ENCODE data around the gene EP400. TPM values are rescaled to one million over a fixed set of nuclear protein-coding genes. Genes with fewer than 3 reads are reported as not detected.

Gene EP400
- total RNA-seq, 1 experiment from 2014 or later = 80.1 TPM

DNA sequence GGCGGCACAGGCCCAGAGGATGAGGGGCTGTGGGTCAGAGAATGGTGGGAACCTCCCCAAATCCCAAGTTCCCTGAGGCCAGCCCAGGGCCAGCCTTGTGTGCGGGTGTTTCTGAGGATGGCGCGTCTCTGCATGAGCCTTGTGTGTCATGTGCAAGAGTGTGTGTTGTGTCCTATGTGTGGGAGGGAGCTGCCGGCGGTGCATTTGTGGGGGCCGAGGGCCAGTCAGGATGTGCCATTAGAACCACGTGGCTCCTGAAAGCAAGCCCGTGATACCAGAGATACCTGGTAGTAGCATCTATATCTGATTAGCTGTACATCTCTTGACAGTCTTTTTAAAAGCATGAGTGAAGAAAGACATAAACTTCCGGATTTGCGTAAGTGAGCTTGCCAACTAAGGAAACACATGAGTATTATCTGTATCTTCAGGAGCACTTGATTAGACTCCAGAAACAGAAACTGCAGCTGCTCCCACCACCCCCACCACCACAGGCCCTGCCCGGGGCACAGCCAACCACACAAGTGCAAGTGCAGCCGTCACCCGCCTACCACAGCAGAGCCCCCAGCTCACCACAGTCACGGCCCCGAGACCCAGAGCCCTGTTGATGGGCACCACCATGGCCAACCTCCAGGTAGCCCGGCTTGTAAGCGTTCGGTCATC, 175.2 kb downstream of the EP400 start:
- POLR2A ChIA-PET (ENCODE audit: low non-redundant PET) = no interaction called here
- Histone ChIP-seq H3K36me3 (ENCODE audit: insufficient read depth, low read length, poor library complexity, severe bottlenecking) (peaks cover 6% of the 10 kb centered on the region), H3K27ac (ENCODE audit: low read depth, low read length, poor library complexity, severe bottlenecking) (no peak overlapping the region), H3K27me3 (replicated peaks; ENCODE audit: insufficient read depth, low read depth, low read length, poor library complexity) (no peaks in the 10 kb centered on the region), H3K9me3 (ENCODE audit: low read depth, low read length, poor library complexity, severe bottlenecking) (no peaks in the 10 kb centered on the region), H3K4me3 (ENCODE audit: low read depth, low read length, poor library complexity, severe bottlenecking) (no peak overlapping the region), H3K4me1 (ENCODE audit: insufficient read depth, low read length, poor library complexity, severe bottlenecking) (no peaks in the 10 kb centered on the region)
- no peak for DNase-seq (ENCODE audit: low spot score)
- BruUV-seq (replicated peaks) = no TSS peak
- CTCF ChIA-PET = no interaction called here
- TF ChIP-seq, protein P1, sequence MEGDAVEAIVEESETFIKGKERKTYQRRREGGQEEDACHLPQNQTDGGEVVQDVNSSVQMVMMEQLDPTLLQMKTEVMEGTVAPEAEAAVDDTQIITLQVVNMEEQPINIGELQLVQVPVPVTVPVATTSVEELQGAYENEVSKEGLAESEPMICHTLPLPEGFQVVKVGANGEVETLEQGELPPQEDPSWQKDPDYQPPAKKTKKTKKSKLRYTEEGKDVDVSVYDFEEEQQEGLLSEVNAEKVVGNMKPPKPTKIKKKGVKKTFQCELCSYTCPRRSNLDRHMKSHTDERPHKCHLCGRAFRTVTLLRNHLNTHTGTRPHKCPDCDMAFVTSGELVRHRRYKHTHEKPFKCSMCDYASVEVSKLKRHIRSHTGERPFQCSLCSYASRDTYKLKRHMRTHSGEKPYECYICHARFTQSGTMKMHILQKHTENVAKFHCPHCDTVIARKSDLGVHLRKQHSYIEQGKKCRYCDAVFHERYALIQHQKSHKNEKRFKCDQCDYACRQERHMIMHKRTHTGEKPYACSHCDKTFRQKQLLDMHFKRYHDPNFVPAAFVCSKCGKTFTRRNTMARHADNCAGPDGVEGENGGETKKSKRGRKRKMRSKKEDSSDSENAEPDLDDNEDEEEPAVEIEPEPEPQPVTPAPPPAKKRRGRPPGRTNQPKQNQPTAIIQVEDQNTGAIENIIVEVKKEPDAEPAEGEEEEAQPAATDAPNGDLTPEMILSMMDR (conservative IDR thresholded peaks at IDR 0.05; ENCODE audit: low read depth, low read length) = no peak
- TF ChIP-seq EZH2 (IDR thresholded peaks at IDR 0.05; ENCODE audit: borderline replicate concordance, low read depth, low read length, poor library complexity, severe bottlenecking) = no peak
- intact Hi-C loops (cut with micrococcal nuclease; ENCODE audit: unreplicated experiment) = no loop called here

GRCh38 chr12:132125736-132126135, 176.0 kb downstream of the EP400 start:
- intact Hi-C loops (cut with micrococcal nuclease; ENCODE audit: unreplicated experiment) = no loop called here
- Histone ChIP-seq H3K27ac (ENCODE audit: low read depth, low read length, poor library complexity, severe bottlenecking) (no peak overlapping the region), H3K9me3 (ENCODE audit: low read depth, low read length, poor library complexity, severe bottlenecking) (no peaks in the 10 kb centered on the region), H3K4me3 (ENCODE audit: low read depth, low read length, poor library complexity, severe bottlenecking) (no peak overlapping the region), H3K27me3 (replicated peaks; ENCODE audit: insufficient read depth, low read depth, low read length, poor library complexity) (no peaks in the 10 kb centered on the region), H3K36me3 (ENCODE audit: insufficient read depth, low read length, poor library complexity, severe bottlenecking) (peaks cover 6% of the 10 kb centered on the region), H3K4me1 (ENCODE audit: insufficient read depth, low read length, poor library complexity, severe bottlenecking) (no peaks in the 10 kb centered on the region)
- TF ChIP-seq, protein P1 (conservative IDR thresholded peaks at IDR 0.05; ENCODE audit: low read depth, low read length) = no peak
- no peak for TF ChIP-seq EZH2 (IDR thresholded peaks at IDR 0.05; ENCODE audit: borderline replicate concordance, low read depth, low read length, poor library complexity, severe bottlenecking)
- ChIA-PET POLR2A (ENCODE audit: low non-redundant PET) (no interaction called here), CTCF (no interaction called here)
- no TSS peak for BruUV-seq (replicated peaks)
- no peak for DNase-seq (ENCODE audit: low spot score)

DNA sequence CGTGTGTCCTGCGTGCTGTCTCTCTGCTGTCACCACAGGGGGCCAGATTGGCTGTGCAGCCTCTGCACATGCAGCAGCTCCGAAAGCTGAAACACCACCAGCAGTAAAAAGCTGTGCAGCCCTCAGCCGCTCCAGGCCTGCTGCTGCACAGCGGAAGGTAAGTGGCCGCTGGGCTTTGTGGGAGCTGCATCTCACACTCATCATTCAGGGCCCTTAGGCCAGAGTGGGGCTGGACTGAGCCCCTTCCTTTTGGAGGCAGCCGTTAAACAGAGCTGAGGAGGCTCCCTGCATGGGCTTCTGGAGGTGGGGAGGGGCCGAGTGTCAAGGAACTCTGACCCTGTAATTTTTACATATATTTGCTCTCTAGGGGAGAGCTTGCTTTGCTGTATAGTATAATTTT, 177.3 kb downstream of the EP400 start:
- TF ChIP-seq, protein P1 (conservative IDR thresholded peaks at IDR 0.05; ENCODE audit: low read depth, low read length) = no peak
- TF ChIP-seq EZH2 (IDR thresholded peaks at IDR 0.05; ENCODE audit: borderline replicate concordance, low read depth, low read length, poor library complexity, severe bottlenecking) = no peak
- Histone ChIP-seq H3K27me3 (replicated peaks; ENCODE audit: insufficient read depth, low read depth, low read length, poor library complexity) (no peaks in the 10 kb centered on the region), H3K9me3 (ENCODE audit: low read depth, low read length, poor library complexity, severe bottlenecking) (no peaks in the 10 kb centered on the region), H3K4me3 (ENCODE audit: low read depth, low read length, poor library complexity, severe bottlenecking) (no peak overlapping the region), H3K27ac (ENCODE audit: low read depth, low read length, poor library complexity, severe bottlenecking) (no peak overlapping the region), H3K4me1 (ENCODE audit: insufficient read depth, low read length, poor library complexity, severe bottlenecking) (no peaks in the 10 kb centered on the region), H3K36me3 (ENCODE audit: insufficient read depth, low read length, poor library complexity, severe bottlenecking) (peaks cover 6% of the 10 kb centered on the region)
- BruUV-seq (replicated peaks) = no TSS peak
- DNase-seq (ENCODE audit: low spot score) = no peak
- CTCF ChIA-PET = no interaction called here
- intact Hi-C loops (cut with micrococcal nuclease; ENCODE audit: unreplicated experiment) = no loop called here
- POLR2A ChIA-PET (ENCODE audit: low non-redundant PET) = no interaction called here
